GM12865 (cell line): ENCODE data around the gene PAWR.

ENCODE experiments used
- DNase-seq: peaks from one replicate; pipeline ENCODE4 v3.0.0; 2010; ENCODE audit warnings: low read depth
- H3K4me3 ChIP-seq: 2 replicates; pipeline ENCODE4 v1.5.1; 2011; ENCODE audit warnings: mild to moderate bottlenecking, low read depth, low read length, control low read depth
- TF ChIP-seq, protein P1 (sequence below): IDR thresholded peaks from 2 replicates; pipeline ENCODE4 v1.5.1; 2011; ENCODE audit warnings: low read length, control low read depth, low read depth, inconsistent platforms; ENCODE audit not compliant: insufficient read depth; ENCODE audit errors: missing control alignments

PAWR gene

DNA sequence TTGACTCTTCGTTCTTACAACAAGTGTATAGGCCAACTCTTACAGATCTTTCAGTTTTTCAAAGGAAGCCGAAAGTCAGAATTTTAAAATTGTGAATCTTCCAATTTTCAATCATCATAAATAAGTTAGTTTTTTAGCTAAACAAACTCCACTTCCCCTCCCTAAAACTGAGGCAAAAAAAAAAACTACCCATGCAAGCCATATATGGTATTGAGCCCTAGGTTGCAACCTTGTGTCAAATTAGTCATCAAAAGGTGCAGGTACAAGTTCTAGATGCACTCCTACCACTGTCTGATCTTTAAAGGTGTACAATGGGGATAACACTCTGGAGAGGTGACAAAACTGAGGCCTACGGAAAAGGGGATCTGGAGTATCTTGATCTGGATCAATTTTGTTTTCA, 97.9 kb downstream of the PAWR start:
- TF ChIP-seq, protein P1, sequence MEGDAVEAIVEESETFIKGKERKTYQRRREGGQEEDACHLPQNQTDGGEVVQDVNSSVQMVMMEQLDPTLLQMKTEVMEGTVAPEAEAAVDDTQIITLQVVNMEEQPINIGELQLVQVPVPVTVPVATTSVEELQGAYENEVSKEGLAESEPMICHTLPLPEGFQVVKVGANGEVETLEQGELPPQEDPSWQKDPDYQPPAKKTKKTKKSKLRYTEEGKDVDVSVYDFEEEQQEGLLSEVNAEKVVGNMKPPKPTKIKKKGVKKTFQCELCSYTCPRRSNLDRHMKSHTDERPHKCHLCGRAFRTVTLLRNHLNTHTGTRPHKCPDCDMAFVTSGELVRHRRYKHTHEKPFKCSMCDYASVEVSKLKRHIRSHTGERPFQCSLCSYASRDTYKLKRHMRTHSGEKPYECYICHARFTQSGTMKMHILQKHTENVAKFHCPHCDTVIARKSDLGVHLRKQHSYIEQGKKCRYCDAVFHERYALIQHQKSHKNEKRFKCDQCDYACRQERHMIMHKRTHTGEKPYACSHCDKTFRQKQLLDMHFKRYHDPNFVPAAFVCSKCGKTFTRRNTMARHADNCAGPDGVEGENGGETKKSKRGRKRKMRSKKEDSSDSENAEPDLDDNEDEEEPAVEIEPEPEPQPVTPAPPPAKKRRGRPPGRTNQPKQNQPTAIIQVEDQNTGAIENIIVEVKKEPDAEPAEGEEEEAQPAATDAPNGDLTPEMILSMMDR, result no peak
- DNase-seq, result no peak
- H3K4me3 ChIP-seq, result no peak overlapping the region

DNA sequence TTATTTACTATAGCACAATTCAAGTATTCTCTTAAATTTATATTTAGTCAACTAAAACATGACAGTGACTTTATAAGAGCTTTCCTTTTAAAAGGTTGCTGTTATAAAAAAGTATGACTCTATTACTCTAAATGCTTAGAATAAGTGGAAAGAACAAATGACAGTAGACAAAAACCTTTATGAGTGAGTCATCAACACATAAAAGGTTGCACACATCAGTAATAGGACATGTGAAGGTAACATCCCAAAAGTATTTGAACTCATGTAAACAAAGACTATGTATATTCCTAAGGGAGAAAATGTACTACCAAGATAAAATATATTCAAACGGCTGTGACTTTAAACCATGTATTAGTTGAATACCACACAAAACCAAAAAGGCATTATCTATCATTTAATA, 98.8 kb downstream of the PAWR start:
- no peak overlapping the region for H3K4me3 ChIP-seq
- TF ChIP-seq, protein P1, result no peak
- no peak for DNase-seq

GRCh38 chr12:79590751-79591150, 100.0 kb downstream of the PAWR start:
- H3K4me3 ChIP-seq, result no peak overlapping the region
- TF ChIP-seq, protein P1, result no peak
- DNase-seq, result no peak

DNA sequence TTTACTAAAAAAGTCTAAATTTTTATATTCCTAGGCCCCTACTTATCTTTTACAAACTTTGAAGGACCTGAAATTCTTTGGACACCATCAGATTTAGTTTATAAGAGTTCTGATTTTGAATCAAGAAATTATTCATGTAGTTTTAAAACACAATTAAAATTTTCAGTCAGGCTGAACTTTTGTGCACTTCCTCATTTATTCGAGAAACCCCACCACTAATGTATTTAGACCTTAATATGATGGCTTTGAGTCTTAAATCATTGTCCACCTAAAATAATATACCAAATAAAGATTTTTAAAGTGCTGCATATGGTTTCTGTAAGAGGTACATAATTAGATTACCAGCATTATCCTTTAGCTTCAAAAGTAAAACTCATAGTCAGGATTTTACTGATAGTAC, 103.4 kb downstream of the PAWR start:
- H3K4me3 ChIP-seq, result no peak overlapping the region
- TF ChIP-seq, protein P1, result no peak

GRCh38 chr12:79585147-79585546, 105.6 kb downstream of the PAWR start:
- no peak overlapping the region for H3K4me3 ChIP-seq
- TF ChIP-seq, protein P1, result no peak
- no peak for DNase-seq

More for the DNA sequence above, 103.4 kb downstream of the PAWR start:
- DNase-seq, result no peak

GRCh38 chr12:79573820-79574219, 116.9 kb downstream of the PAWR start:
- TF ChIP-seq, protein P1, result no peak
- H3K4me3 ChIP-seq, result no peak overlapping the region
- no peak for DNase-seq

- TF ChIP-seq, protein P1, result no peak
- no peak for DNase-seq
- H3K4me3 ChIP-seq, result no peak overlapping the region
Observed at GRCh38 chr12:79569679-79570078, 121.1 kb downstream of the PAWR start.
